Keratinocyte (primary cell): Measurements from ENCODE around the gene FRY.

Source experiments
- CTCF ChIP-seq, 3 experiments: IDR thresholded peaks in 1 of 3; conservative IDR thresholded peaks in 1 of 3; optimal IDR thresholded peaks in 1 of 3; 2 replicates in 2 of 3; 3 replicates in 1 of 3; pipeline versions ENCODE3 to v1.5.1; 2011; ENCODE audit warnings: low read length in 3 of 3, mild to moderate bottlenecking in 3 of 3, moderate library complexity in 2 of 3, control low read depth in 1 of 3, inconsistent platforms in 1 of 3; ENCODE audit not compliant: insufficient read depth in 2 of 3; ENCODE audit errors: extremely low read depth in 1 of 3
- EZH2 ChIP-seq: IDR thresholded peaks from one replicate; pipeline ENCODE4 v1.6.1; 2012; ENCODE audit warnings: inconsistent platforms, mild to moderate bottlenecking, low read length, moderate library complexity

- no peak for TF ChIP-seq CTCF (optimal IDR thresholded peaks at IDR 0.05 in 1 of 3, IDR thresholded peaks at IDR 0.05 in 1 of 3, conservative IDR thresholded peaks at IDR 0.05 in 1 of 3; ENCODE audit: extremely low read depth in 1 of 3, insufficient read depth in 2 of 3, low read length in 3 of 3)
- TF ChIP-seq EZH2 = no peak
Observed at GRCh38 chr13:32017474-32017873, 14.1 kb upstream of the FRY start.
